NCI-H526 treated with DMSO at 0.1 percent for 48 hours (cell line): Measurements from ENCODE around the gene RPS6KA5.
A peak's percentile ranks its signal among the peaks of the same experiment; 100 is the strongest.
"Not testable (repeated sequence)": the region's sequence is repeated elsewhere in the genome, so short reads cannot be mapped to it uniquely, and the experiment has no call there.

Experiments used
- DNase-seq: peaks from one replicate; lab custom pipeline; 2025; lab: John Stamatoyannopoulos, UW

The RPS6KA5 gene

DNA sequence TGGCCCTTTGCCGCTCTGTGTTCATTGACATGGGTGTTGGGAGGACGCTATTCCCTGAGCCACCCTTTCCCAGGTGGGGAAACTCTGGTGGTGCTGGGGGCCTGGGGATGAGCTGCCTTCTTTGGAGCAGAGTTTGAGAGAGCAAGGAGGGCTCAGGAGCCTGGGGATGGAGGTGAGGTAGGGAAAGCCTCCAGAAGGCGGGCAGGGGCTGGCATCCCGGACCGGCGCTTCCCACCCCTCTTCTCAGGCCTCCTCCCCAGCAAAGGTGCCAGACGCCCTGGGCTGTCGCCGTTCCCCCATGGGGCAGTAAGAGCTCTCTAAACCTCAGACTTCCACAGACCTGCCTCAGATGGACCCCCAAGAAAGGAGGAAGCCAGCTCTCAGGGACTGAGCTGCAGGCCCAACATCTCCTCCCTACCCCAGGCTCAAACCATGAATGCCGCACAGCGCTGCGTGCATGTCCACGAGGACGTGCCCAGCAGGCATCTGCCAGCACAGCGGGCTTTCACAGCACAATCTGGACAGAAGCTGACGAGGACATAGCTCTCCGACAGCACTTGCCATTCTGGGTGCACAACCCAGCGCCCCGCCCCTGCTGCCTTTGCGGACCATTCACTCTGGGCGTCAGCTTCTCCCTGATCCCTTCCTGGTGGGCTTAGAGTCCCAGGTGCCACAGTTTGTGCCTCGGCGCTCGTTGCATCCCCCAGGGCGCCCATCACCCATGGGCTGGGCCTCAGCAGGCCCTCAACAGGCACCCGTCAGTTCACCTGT lies 229.3 kb downstream of the RPS6KA5 start:
- DNase-seq: no peak

DNA sequence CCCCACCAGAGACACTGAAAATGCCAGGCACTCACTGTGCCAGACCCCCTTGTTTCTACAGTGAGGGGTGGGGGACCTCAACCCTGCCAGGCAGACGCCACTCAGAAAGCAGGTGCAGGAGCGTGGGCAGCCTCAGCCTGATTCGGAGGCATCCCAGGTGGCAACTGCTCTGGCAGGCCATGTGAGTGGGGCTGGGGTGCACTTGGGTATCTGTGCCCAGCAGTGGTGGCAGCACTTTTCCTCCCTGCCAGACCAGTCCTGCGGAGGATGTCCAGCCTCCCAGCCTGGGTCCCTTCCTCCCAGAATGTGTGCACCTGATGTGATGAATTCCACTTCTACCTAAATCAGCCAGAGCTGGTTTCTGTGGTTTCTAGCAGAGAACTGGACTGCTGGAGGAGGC lies 230.8 kb downstream of the RPS6KA5 start:
- DNase-seq: no peak

DNA sequence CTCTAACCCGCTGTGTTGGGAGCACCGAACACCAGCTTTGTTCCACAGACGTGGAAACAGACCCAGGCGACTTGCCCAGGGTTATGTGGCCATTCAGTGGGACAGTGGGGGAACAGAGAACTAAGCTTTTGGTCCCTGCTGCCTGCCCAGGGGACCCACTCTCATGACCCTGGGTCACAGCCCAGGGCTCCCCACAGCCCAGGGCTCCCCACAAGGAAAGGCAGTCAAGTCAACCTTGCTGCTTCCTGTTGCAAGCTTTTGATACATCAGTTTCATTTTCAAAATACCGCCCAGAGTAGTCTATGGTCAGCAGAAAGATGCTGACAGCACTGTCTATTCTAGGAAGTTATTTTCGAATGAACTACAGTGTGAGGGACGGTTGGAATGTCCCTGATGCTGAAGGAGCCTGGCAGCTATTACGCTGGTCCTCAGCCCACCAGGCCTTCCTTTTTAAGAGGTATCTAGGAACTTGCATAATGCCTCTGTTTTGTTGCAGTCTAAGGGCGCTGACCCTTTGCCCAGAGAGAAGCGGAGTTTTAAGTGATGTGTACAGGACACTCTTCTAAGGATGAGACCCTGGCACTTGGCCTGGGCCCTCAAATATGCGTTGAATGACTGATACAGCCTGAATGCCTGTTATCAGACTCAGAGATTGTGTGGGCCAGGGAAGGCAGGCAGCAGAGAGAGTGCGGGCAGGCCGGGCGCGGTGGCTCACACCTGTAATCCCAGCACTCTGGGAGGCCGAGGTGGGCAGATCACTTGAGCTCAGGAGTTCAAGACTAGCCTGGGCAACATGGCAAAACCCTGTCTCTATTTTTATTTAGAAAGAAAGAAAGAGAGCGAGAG lies 231.6 kb downstream of the RPS6KA5 start:
- no peak for DNase-seq

DNA sequence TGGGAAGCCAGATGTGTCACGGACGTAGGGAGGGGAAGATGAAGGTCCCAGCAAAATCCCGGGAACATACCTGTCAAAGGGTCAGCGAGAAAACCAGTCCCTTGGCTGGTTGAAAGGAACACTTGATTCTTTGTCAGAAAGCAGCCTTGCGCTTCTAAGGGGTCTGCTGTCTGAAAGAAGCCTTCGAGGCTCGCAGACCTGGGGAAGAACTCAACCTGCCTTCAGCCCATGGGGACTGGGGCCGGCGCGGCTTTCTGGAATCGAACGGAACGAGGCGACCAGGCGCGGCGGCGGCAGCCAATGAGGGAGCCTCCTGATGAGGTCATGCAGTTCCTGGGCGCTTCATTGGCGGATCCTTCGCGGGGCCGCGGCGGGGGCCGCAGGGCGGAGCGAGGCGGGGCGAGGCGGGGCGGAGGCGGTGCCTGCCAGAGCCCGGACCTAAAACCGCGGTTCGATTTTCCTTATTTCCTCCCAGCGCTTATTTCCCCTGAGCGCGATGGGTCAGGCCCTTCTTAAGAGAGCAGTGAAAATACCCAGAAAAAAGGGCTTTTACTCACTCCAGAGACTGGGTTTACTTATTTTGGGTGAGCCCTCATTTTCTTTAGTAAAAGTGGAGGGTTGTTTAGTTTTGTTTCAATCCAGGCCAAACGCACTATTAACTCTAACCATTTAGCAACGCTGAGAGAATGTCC lies 232.4 kb downstream of the RPS6KA5 start:
- peak; percentile 75 for DNase-seq

DNA sequence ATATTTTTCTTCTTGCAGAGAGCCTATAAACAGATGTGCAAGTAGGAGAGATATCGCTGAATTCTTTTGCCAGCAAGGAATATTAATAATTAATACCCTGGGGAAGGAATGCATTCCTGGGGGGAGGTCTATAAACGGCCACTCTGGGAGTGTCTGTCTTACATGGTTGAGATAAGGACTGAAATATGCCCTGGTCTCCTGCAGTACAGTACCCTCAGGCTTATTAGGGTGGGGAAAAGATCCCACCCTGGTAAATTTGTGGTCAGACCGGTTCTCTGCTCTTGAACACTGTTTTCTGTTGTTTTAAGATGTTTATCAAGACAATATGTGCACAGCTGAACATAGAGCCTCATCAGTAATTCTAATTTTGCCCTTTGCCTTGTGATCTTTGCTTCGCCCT lies 236.9 kb downstream of the RPS6KA5 start:
- DNase-seq: not testable (repeated sequence)

DNA sequence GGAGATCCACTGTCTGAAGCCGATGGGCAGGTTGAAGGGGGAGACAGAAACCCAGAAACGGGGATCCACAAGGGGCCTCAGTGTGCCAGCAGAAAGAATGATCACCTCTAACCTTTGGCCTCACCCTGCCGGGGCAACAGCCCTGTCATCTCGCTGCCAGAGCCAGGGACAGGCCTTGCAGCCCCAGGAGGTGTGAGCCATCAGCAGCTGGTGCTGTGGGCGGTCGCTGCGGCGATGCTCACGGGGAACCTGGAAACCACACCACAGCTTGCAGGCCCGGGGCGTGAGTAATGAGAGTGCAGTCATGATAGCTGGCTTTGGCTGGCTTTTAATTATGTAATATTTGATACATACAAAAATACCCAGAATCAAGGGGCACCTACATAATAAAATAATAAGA lies 239.5 kb downstream of the RPS6KA5 start:
- no peak for DNase-seq

DNA sequence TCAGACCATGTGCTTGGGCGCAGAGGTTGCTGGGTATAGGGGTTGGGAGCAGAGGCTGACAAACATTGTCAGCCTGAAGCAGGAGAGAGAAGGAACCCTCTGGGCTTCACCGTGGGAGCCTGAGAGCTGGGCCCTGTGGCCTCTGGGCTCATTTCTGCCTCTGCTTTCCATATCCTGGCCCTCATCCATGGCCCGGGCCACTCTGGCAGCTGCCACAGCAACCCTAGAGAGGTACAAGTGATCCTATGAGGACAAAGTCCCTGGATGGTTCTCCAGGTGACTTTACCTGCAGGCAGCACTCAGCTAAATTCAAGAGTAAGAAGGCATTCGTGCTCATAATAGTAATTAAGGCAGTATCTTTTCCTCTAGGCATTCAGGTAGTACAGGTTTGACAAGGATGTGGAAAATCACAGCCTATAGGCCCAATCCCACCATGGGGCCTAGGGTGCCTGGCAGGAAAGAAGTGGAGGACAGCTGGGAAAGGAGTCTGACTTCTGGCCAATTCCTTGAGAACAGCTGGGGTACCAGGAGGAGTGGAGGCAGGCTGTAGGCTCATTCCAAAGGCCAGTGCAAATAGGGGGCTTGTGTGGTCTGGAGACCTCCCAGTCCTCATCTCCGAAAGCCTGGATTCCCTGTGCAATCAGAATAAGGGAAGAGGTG lies 240.6 kb downstream of the RPS6KA5 start:
- no peak for DNase-seq

DNA sequence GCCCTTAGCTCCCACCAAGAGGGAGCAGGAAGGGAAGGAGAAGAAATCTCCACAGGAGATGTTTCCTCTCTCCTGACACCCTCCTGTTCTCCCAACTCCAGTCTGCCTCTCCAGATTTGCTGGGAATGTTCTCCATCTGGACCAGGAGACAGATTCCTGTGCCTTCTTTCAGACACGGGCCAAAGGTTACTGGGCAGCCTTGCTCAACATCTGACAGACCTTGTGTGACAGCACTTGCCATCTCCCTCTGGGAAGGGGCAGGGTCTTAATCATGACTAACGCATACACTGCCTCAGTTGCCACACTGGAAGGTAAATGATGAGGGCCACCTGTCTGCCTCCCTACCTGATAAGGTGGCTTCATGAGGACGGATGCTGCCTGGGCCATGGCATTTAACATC lies 241.7 kb downstream of the RPS6KA5 start:
- no peak for DNase-seq

DNA sequence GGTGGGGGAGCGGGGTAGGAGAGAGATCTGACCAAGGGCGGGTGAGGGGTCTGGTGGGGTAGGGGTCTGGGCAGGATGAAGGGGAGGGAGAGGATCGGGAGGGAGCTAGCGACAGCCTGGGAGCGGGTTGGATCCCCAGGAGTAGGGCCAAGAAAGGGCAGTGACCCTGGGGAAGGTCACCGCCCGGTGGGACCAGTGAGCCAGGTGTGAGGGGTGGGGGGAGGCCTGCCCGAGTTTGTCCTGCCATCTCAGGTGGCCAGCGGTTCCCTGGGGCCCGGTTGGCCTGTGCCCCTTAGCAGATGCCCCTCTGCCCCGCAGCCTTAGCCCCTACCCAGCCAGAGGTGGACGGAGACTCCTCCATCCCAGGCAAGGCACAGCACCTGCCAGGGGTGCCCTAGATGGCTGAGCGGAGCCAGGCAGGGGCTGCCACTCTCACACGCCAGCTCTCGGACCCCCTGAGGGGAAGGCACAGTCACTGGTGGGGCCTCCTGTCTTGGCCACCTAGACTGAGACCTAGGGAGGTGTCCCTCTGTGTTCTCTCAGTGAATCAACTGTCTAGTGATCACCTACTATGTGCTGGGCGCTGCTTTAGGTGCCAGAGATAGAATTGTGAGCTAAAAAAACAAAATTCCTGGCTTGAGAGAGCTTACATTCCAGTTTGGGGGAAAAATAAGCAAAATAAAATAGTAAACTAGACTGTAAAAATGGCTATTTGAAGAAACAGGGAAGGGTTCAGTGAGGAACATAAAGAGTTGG lies 243.6 kb downstream of the RPS6KA5 start:
- no peak for DNase-seq

DNA sequence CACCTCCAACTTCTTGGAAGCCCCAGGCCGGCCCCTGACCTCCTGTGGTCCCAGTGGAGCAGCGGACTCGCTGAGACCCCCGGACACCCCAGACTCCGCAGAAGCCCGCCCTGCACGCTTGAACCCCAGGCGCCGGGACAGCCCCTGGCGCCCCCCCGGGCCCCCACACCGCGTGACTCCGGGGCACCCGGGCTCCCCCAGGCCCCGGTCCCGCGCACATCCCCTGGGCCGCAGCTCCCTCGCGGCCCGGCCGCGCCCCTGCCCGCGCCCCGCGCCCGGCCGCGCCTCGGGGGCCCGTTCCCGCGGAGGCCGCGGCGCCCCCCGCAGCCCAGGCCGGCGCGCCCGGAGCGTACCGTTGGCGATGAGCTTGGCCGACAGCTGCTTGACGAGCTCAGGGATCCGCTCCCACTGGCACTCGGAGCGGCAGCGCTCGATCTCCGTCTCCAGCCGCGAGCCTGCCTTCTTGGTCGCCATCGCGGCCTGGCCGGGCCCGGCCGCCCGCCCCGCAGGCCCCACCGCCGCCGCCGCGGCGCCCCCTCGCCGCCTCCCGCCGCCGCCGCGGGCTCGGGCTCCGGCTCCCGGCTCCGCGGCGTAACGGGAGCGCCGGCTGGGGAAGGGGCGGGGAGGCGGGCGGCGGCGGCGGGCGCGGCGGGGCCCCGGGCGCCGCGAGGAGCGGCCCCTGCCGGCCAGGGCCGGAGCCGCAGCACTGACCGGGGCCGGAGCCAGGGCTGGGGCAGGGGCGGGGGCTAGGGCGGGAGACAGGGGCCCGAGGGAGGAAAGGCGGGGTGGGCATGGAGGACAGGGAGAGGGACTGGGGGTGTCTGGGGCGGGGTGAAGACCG lies 244.4 kb downstream of the RPS6KA5 start, which contains the start of gene TTC7B:
TTC7B (minus strand) TSS at position 609 of the 841 bp plus-strand sequence; CDS start at position 474, 135 bp downstream.
- no peak for DNase-seq

DNA sequence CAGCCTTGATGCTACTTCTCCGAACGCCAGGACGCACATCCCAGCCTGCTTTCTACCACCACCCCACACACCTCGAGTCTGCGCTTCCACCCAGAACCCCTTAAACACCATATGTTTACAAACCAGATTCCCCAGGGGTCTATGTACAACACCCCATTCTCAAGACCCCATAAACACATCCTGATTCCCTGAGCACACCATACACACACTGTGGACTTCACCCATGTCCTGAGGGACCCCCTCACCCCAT lies 244.9 kb downstream of the RPS6KA5 start:
- DNase-seq: no peak

DNA sequence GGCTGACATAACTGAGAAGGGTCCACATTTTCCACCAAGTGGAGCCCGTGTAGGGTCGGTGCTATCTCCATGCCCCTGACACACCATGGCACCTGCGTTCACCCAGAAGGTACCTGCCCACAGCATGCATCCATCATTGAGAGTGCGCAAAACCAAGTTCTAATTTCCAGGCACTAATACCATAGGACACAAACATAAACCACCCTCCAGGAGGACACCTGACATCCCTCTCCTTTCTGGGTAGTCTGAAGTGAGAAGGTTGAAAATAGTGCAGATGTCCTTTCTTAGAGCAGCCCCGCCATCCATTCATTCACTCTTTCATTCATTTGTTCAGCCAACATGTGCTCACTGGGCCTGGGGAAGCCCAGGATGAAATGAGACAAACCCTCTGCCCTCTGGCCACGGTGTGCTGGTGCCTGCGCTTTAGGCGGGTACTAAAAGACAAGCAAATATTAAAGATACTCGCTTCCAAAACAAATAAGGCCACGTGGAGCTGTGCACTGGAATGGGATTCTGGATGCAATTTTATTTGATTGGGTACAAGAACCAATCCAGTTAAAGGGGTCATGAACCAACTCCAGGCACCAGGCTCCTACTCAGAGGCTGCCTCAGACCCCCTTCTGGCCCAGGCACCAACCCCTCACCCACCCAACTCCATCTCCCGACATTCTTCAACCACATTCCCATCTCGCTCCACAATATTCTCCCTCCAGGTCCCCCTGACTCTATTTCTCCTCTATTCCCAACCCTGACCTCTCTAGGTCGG lies 245.5 kb downstream of the RPS6KA5 start:
- DNase-seq: no peak

DNA sequence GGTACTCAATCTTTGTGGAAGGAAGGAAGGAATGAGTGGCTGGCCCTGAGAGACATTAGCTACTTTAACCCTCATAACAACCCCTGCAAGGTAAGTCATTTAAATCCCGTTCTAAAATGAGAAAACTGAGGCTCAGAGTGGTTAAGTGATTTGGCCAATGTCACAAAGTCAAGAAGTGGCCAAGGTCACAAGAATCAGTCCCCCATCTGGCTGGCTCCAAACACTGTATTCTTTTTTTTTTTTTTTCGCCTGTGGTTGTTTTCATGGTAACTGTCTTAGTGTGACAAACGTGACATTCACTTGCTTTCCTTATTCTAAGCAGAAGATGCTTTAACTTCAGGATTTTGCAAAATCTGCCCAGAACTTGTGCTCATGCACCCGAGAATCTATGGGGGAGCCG lies 247.0 kb downstream of the RPS6KA5 start:
- no peak for DNase-seq

DNA sequence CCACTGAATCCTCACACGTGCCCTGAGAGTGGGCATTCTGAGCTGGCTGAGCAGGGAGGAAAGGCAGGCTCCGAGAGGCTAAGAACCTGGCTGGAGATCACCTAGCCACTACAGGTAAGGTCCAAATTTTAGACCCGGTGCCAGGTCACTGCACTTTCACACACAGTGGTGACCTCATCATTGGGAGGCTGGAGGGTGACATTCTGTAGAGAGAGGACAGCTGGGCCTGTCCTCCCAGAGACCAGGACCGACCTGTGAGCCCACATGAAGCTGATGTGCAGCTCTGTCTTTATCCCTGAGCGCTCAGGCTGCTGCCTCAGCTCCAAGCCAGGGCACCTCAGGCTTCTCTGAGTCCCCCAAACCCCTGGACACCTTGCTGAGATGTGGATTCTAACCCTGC lies 248.3 kb downstream of the RPS6KA5 start:
- DNase-seq: no peak

DNA sequence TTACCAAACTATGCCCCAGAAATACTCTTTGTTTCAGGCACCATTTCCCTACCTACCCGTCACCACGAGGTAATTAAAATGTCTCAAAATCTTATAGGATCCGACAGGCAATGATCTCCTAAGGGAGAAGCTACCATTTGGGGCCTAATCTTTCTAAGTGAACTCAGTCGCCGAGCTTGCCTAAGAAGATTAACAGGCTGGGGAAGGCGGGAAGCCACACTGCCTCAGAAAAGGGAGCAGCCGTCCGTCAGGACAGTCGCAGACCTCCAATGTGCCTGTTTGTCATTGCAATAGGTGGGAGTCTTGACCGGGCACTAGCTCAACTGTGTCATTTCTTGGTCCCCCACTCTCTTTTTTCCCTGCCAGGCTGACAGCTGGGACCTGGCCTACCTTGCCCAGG lies 248.8 kb downstream of the RPS6KA5 start:
- DNase-seq: no peak

DNA sequence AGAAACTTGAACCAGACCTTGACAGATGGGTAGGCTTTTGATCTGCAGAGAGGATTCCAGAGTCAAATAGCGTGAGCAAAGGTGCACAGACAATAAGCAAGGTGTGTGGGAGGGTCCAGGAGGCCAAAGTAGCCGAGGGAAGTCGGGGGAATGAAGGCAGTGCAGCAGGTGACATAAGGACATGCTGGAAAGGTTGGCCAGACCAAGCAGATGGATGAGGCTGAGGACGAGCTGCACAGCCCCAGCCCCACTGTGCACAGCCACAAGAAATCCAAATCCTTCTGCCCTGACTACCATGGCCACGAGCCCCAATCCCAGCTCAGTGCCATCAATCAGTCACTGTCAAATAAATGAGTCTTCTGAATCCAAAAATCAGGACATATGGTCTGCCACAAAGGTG lies 249.6 kb downstream of the RPS6KA5 start:
- no peak for DNase-seq

DNA sequence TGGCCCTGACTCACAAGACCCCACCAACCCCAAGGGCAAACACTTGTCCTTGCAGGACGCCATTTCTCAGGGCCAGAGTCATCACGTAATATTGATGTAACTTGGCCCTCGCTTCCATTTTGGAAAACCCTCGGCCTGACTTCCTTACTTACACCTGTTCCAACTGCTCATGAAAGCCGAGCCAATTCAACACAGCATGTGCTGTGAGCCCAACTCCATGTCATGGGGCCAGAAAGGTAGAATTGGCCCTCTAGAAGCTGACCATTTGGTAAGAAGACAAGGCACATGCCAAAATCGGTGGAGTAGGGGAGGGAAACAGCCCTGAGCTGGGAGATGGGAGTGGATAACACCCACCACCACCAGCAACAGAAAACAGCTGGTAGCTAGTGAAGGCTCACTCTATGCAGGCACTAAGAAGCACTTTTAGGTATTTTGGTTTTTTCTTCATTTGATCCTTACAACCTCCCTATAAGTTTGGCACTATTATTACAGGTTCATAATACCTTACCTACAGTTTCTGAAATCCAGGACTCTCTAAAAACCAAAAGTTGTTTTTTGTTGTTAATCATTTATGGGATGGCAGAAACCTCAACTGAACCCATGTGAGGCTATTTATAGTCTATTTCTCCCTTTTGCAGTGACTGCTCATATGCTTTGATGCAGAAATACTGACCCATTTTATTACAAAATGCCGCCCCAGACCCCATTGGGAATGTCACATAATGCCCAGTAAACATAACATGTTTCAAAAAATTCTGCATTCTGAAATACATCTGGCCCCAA lies 250.7 kb downstream of the RPS6KA5 start:
- no peak for DNase-seq

DNA sequence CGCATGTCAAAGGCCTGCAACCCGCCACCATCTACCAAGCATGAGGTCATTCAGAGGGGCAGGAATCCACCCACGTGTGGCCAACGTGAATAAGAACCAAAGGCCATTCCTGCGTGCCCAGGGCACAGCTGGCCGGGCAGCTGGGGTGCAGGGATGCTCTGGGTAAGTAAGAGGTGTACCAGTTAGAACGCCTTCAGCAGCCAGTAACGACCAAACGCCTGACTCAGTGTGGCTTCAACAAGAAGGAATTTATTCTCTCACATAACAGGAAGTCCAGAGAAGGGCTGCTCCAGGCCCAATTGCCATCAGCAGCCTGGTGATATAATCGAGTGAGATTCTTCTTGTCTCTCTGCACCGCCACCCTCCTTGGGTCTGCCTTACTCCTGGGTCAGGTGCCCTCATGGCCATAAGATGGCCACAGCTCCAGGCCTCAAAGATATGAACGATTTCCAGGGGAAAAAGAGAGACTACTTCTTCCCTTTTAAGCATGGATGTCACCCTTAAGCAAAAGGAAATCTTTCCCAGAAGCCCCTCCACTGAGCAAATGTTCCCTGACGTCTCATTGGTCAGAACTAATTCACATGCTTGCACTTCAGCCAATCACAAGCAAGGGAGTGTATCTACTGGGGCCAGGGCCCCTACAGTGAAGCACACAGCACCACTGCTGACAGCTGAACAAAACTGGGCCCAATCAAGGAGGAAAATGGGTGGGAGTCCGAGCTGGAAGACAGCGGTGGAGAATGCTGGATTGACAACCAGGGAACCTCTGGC lies 251.5 kb downstream of the RPS6KA5 start:
- DNase-seq: no peak
